ENCODE results near the gene PANK2.
A peak's percentile ranks its signal among the peaks of the same experiment; 100 is the strongest.
"Not testable (repeated sequence)": the region's sequence is repeated elsewhere in the genome, so short reads cannot be mapped to it uniquely, and the experiment has no call there.

The PANK2 gene

GRCh38 chr20:3930265-3931206 lies 41.3 kb downstream of the PANK2 start:
- no peak for DNase-seq

- no peak for DNase-seq
Measured at GRCh38 chr20:3931664-3932063, 42.5 kb downstream of the PANK2 start.

- no peak for DNase-seq
Measured at GRCh38 chr20:3932277-3932676, 43.1 kb downstream of the PANK2 start.

GRCh38 chr20:3932681-3933080 lies 43.5 kb downstream of the PANK2 start:
- no peak for DNase-seq

GRCh38 chr20:3933218-3933617 lies 44.0 kb downstream of the PANK2 start:
- no peak for DNase-seq

GRCh38 chr20:3934624-3935023 lies 45.4 kb downstream of the PANK2 start:
- DNase-seq = no peak

- peak; percentile 81 for DNase-seq
Measured at GRCh38 chr20:3935295-3935955, 46.2 kb downstream of the PANK2 start.

- DNase-seq = no peak
Measured at GRCh38 chr20:3935956-3936340, 46.8 kb downstream of the PANK2 start.

- DNase-seq = no peak
Measured at GRCh38 chr20:3937618-3938017, 48.4 kb downstream of the PANK2 start.

- DNase-seq = no peak
Measured at GRCh38 chr20:3940905-3941304, 51.7 kb downstream of the PANK2 start.

GRCh38 chr20:3946666-3947065 lies 57.5 kb downstream of the PANK2 start:
- not testable (repeated sequence) for DNase-seq

GRCh38 chr20:3964719-3965118 lies 75.5 kb downstream of the PANK2 start:
- DNase-seq = no peak

GRCh38 chr20:3966571-3966970 lies 77.4 kb downstream of the PANK2 start:
- DNase-seq = no peak

GRCh38 chr20:3970016-3970415 lies 80.8 kb downstream of the PANK2 start:
- no peak for DNase-seq

- no peak for DNase-seq
Measured at GRCh38 chr20:3971145-3971544, 82.0 kb downstream of the PANK2 start.

GRCh38 chr20:3972161-3972560 lies 83.0 kb downstream of the PANK2 start:
- DNase-seq = no peak

GRCh38 chr20:3972631-3973030 lies 83.4 kb downstream of the PANK2 start:
- not testable (repeated sequence) for DNase-seq

- no peak for DNase-seq
Measured at GRCh38 chr20:3973705-3974104, 84.5 kb downstream of the PANK2 start.

GRCh38 chr20:3976511-3976910 lies 87.3 kb downstream of the PANK2 start:
- DNase-seq = no peak

Data from DMS 273 treated with DMSO at 0.1 percent for 48 hours (cell line).